Measurements from ENCODE around the gene PMF1.

PMF1 gene

GRCh38 chr1:156241311-156241811 is 28.6 kb downstream of the PMF1 start:
- DNase-seq = no peak

DNA sequence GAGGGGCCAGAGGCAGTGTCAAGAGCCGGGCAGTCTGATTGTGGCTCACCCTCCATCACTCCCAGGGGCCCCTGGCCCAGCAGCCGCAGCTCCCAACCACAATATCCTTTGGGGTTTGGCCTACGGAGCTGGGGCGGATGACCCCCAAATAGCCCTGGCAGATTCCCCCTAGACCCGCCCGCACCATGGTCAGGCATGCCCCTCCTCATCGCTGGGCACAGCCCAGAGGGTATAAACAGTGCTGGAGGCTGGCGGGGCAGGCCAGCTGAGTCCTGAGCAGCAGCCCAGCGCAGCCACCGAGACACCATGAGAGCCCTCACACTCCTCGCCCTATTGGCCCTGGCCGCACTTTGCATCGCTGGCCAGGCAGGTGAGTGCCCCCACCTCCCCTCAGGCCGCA is 29.1 kb downstream of the PMF1 start, which contains the start of gene BGLAP:
TSS of gene BGLAP (plus strand) at position 259 of the 400 bp plus-strand sequence. CDS start at position 307, 48 bp downstream.
- no peak for DNase-seq

DNA sequence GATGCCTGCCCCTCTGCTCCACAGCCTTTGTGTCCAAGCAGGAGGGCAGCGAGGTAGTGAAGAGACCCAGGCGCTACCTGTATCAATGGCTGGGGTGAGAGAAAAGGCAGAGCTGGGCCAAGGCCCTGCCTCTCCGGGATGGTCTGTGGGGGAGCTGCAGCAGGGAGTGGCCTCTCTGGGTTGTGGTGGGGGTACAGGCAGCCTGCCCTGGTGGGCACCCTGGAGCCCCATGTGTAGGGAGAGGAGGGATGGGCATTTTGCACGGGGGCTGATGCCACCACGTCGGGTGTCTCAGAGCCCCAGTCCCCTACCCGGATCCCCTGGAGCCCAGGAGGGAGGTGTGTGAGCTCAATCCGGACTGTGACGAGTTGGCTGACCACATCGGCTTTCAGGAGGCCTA is 29.9 kb downstream of the PMF1 start:
- DNase-seq = no peak

- DNase-seq = no peak
These were observed 31.3 kb downstream of the PMF1 start for GRCh38 chr1:156244126-156244525.

- DNase-seq = no peak
These were observed 31.9 kb downstream of the PMF1 start for GRCh38 chr1:156244712-156245111.

- DNase-seq = peak; percentile 41
These were observed 32.8 kb downstream of the PMF1 start for GRCh38 chr1:156245451-156246232.

DNA sequence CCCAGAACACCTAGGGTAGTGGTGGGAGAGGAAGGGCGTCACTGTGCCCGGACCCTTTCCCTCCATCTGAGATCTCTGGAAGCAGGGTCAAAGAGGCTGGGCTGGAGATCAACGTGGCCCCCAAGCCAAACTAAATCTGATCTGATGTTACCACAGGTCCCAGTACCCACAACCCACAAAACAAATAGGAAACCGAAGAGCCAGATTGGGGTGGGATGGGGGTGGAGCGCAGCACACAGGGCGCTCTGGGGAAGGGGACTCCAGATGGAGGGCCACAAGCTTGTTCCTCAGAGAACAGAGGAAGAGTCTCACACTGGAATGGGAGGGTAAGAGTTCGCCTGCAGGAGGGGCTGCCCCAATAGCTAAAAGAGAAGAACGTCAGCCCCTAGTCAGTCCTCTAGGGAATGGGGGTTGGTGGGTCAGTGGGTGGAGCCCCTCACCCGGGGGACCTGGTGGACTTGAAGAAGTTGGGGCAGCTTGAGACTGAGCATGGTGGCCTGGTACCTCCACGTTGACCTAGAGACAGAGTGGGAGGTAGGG is 33.5 kb downstream of the PMF1 start:
- no peak for DNase-seq

- DNase-seq = no peak
These were observed 34.1 kb downstream of the PMF1 start for GRCh38 chr1:156246781-156247459.

DNA sequence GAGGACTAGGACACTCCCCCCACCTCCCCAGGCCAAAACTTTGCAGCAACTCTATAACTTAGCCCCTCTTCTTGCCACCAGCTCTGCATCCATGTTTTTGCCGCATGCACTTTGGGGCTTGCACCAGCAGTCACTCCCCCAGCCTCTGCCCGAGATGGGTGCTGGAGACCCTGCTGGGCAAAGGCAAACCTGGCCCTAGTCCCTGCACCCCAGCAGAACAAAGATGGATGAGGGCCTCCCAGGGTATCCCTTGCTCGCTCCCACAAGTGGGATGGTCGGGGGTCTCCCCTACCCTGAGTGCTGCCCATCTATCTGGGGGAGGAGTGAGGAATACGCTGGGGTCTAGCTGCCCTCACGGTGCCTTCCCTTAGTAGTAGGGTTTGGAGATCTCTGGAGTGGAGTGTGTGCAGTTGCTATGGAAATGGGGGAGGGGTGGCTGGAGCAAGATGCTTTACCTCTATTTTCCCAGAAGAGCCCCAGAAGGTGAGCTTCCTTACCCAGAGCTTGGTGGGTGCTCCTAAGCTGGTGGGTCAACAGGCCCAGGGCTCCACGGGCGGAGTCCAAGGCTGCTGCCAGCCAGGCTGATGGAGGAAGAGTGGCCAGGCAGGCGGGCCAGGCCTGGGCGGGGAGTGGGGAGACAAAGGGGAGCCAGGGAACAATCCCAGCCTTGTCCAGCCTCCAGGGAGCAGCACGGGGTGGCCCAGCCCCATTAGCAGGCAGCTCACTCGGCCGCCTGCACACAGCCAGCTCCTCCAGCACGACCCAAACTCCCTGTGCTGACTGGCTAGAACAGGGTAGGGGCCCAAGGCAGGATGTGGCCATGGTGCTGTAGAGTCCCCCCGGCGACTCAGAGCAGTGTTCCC is 34.9 kb downstream of the PMF1 start, which contains the start of gene PAQR6:
TSS of gene PAQR6 (minus strand) at position 597 of the 863 bp plus-strand sequence. CDS start 1,325 bp downstream, outside the sequence.
- no peak for DNase-seq

DNA sequence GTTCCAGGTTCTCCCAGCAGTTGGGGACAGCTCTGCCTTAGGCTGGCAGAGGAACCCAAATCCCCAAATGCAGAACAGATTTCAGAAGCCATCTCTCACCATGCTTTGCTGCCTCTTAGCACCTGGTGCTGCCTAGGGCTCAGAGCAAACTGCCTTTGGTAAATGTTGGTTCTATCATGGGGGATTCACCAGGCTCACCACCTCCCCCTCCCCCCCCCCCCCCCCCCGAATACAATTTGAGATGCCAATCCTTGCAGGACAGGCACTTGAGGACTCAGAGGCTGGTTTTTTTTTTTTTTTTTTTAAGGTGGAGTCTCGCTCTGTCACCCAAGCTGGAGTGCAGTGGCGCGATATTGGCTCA is 35.5 kb downstream of the PMF1 start:
- DNase-seq = no peak

GRCh38 chr1:156249593-156249992 is 36.8 kb downstream of the PMF1 start:
- no peak for DNase-seq

DNA sequence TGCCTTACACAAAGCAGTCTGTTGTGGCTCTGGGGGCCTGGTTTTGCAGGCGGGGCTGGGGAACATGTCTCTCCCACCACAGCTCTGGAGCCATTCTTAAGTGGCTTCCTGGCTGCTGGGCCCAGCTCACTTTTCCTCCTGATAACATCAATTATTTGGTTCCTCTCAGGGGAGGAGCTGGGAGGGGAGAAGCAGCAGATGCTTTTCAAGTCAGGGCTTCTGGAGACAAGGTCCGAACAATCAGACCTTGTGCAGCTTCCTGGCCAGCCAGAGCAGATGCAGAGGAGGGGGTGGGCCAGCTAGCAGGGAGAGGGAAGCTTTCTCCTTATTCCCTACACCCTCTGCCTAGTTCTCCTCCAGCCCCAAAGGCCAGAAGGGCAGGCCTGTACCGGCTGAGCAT is 38.7 kb downstream of the PMF1 start:
- DNase-seq = no peak

GRCh38 chr1:156253634-156254033 is 40.8 kb downstream of the PMF1 start:
- DNase-seq = no peak

DNA sequence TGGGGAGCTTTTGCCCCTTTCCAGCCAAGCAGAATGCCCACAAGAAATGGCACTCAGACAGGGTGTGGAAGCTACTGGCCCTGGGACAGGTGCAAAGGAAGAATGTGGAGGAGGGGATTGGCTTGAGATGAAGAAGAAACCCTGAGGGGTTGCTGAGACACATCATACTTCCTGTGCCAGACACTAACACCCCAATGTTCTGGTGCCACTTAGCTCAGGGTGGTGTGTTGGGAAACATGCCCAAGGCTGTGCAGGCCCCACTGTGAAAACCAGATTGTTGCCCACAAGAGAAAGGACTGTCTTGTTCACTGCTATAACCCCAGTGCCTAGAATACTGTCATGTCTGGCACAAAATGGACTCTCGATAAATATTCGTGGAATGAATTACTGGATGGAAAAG is 44.9 kb downstream of the PMF1 start:
- DNase-seq = no peak

DNA sequence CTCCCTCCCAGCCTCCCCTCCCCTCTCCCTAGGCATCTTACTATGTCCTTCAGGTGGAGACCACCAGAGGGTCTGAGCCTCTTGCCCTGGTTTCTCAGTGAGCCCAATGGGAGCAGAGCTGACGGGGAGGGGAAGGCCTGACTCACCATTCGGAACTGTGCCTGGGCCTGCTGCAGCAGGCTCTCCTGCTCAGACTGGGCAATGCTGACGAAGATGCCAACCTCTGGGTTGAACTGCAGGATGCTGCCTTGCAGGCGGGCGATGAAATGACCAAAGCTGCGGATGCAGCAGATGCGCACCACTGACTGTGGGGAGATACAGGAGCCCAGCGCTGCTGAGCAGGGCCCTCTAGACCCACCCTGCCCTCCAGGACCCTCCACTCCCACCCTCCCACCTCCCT is 46.1 kb downstream of the PMF1 start:
- no peak for DNase-seq

DNA sequence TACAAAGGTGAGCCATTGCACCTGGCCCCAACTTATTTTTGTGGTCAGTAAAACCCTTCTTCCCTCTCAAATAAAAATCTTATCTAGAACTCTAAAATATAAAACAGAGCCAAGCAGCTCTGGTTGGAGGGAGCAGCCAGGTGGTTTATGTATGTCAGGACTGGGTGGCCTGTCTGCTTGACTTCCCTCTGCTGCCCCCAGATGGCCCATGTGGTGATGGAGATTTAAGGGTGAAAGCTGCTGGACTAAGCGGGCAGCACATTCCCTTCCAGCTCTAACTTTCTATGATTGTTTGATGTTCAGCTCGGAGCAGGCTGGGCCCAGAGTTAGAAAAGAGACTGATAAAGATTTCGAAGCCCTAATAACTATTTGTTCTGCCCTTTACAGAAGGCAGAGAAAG is 47.0 kb downstream of the PMF1 start:
- no peak for DNase-seq

- DNase-seq = no peak
These were observed 48.1 kb downstream of the PMF1 start for GRCh38 chr1:156260896-156261295.

DNA sequence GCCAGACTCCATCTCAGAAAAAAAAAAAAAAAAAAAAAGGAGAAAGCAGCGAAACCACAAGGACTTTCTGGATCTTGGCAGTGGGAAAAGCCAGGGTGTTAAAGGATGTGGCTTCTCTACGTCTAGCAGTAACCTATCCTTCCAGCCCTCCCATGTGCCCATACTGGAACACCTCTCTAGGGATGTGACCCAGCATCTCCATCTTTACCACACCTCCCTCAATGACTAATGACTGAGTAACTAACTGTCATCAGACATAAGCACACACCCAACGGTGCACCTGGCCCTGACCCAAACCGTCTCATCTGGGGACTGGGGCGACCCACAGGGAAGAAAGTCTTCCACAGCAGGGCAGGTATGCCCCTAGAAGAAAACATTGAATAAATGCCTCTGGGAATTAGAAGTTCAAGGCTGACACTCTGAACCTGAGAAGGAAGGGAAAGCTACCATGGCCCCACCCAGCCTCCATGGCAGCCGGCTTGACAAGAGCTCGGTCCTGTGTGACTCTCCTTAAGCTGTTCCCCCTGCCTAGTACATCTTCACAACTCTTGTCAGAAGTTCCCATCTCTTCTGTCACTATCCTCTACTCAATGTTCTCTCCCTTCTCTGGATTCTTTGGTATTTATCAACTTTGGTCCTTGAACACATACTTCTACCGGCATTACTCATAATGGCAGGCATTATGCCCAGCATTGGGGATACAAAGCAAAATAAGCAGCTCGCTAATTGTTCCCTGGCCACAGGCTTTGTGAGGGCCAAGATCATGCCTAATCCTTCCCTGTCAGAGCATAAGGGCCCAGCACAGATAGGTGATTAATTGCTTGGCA is 49.9 kb downstream of the PMF1 start:
- no peak for DNase-seq

GRCh38 chr1:156263288-156263655 is 50.5 kb downstream of the PMF1 start:
- DNase-seq = no peak

DNA sequence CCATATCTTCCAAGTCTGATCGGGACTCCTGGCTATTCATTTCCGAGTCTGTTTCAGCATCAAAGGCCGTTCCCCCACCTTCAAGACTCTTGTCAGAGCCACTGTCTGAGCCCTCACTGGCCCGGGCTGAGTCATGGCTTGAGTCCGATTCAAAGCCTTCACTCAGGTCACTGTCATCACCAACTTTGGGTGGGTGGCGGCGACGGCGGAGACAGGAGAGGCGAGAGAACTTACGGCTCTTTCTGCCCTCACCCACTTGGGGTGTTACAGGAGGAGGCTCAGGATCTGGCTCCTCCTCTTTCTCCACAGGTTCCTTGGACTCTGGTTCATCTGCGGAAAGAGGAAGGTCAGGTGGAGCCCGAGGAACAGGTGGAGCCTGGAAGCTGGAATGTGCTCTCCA is 53.2 kb downstream of the PMF1 start:
- no peak for DNase-seq

GRCh38 chr1:156268336-156268735 is 55.5 kb downstream of the PMF1 start:
- DNase-seq = no peak

GRCh38 chr1:156270314-156270713 is 57.5 kb downstream of the PMF1 start:
- no peak for DNase-seq
